Liver (tissue), 3 donors: Measurements from ENCODE around the gene GUCA1C.

Experiments used
- ATF3 ChIP-seq: IDR thresholded peaks from 2 replicates; pipeline ENCODE4 v1.6.1; 2016; ENCODE audit warnings: antibody characterized with exemption
- CTCF ChIP-seq: fragments of 150-350 bp; IDR thresholded peaks from 2 replicates; pipeline ENCODE4 v1.5.1; 2017; ENCODE audit warnings: improper control_type of control experiment, low read depth, low read length; ENCODE audit not compliant: missing input control
- FOXA1 ChIP-seq: IDR thresholded peaks from 2 replicates; pipeline ENCODE4 v1.6.1; 2016; ENCODE audit warnings: antibody characterized with exemption
- RAD21 ChIP-seq, 2 donors: IDR thresholded peaks; 2 replicates each; pipeline ENCODE4 v1.6.1; 2016; ENCODE audit warnings: antibody characterized with exemption in 2 of 2, mild to moderate bottlenecking in 2 of 2
- SP1 ChIP-seq: IDR thresholded peaks from 2 replicates; pipeline ENCODE4 v1.6.1; 2018; ENCODE audit warnings: antibody characterized with exemption, mild to moderate bottlenecking
- TAF1 ChIP-seq: conservative IDR thresholded peaks from 2 replicates; pipeline ENCODE4 v1.6.1; 2016; ENCODE audit warnings: antibody characterized with exemption, mild to moderate bottlenecking
- ZBTB33 ChIP-seq: IDR thresholded peaks from 2 replicates; pipeline ENCODE4 v1.6.1; 2016; ENCODE audit warnings: antibody characterized with exemption
- donor health status: healthy.
- donor health status: healthy.

- TF ChIP-seq TAF1 (no peak), SP1 (no peak), CTCF (no peak), FOXA1 (no peak), ATF3 (no peak), RAD21 (IDR thresholded peaks at IDR 0.05) (no peak), ZBTB33 (no peak)
Measured at GRCh38 chr3:108897883-108898282, 55.8 kb downstream of the GUCA1C start.
